GM12891 (cell line): ENCODE measurements around the gene SERINC2.

ENCODE experiments used
- POLR2A ChIP-seq: IDR thresholded peaks from 2 replicates; pipeline ENCODE4 v1.6.1; 2011; ENCODE audit warnings: low read depth, low read length, control low read depth
- POLR2AphosphoS5 ChIP-seq: IDR thresholded peaks from 2 replicates; pipeline ENCODE4 v1.6.1; 2011; ENCODE audit warnings: low read depth, low read length, control low read depth
- POU2F2 ChIP-seq: IDR thresholded peaks from 2 replicates; pipeline ENCODE4 v1.6.1; 2011; ENCODE audit warnings: low read depth, mild to moderate bottlenecking, control low read depth, low read length, moderate library complexity

- TF ChIP-seq POLR2AphosphoS5 = no peak
- TF ChIP-seq POLR2A = no peak
- TF ChIP-seq POU2F2 = no peak
Observed at GRCh38 chr1:31408788-31409318, 4.2 kb upstream of the SERINC2 start.
